Lung (tissue), 12 donors: ENCODE data around the gene CCNL2. TPM values are rescaled to one million over a fixed set of nuclear protein-coding genes. Genes with fewer than 3 reads are reported as not detected.
A peak's percentile ranks its signal among the peaks of the same experiment; 100 is the strongest.

ENCODE experiments used
- ATAC-seq: fragments of 200-7000 bp; cut with Tn5 transposase; one replicate; pipeline ENCODE4 v1.9.1; 2020; ENCODE audit warnings: moderate number of reproducible peaks; ENCODE audit not compliant: insufficient read depth, low FRiP score
- DNase-seq, 3 donors: peaks; one replicate each; pipeline ENCODE4 v3.0.0-alpha.2; 2013 to 2017
- H3K27ac ChIP-seq, 2 donors: one replicate each; pipeline ENCODE4 v1.5.1; 2013; ENCODE audit warnings: mild to moderate bottlenecking in 2 of 2, moderate library complexity in 2 of 2, control low read depth in 1 of 2, inconsistent platforms in 1 of 2, low read depth in 1 of 2, low read length in 1 of 2
- H3K27me3 ChIP-seq, 3 donors: one replicate each; pipeline ENCODE4 v1.5.1; 2013; ENCODE audit warnings: low read length in 2 of 3; ENCODE audit not compliant: control insufficient read depth in 3 of 3, insufficient read depth in 3 of 3
- H3K36me3 ChIP-seq, 4 donors: one replicate each; pipeline ENCODE4 v1.5.1; 2013; ENCODE audit warnings: low read length in 4 of 4, mild to moderate bottlenecking in 1 of 4, moderate library complexity in 1 of 4; ENCODE audit not compliant: control insufficient read depth in 4 of 4, insufficient read depth in 4 of 4
- H3K4me1 ChIP-seq, 5 donors: one replicate each; pipeline ENCODE4 v1.5.1; 2013; ENCODE audit warnings: low read length in 5 of 5, mild to moderate bottlenecking in 2 of 5, moderate library complexity in 1 of 5; ENCODE audit not compliant: control insufficient read depth in 5 of 5, insufficient read depth in 5 of 5
- H3K4me3 ChIP-seq: one replicate; pipeline ENCODE4 v1.5.1; 2013; ENCODE audit warnings: mild to moderate bottlenecking, control low read depth, moderate library complexity
- H3K9ac ChIP-seq, 2 donors: one replicate each; pipeline ENCODE4 v1.5.1; 2013; ENCODE audit warnings: low read length in 2 of 2, control low read depth in 1 of 2; ENCODE audit not compliant: insufficient read depth in 1 of 2
- H3K9me3 ChIP-seq, 4 donors: one replicate each; pipeline ENCODE4 v1.5.1; 2013; ENCODE audit warnings: low read length in 3 of 4, mild to moderate bottlenecking in 1 of 4, moderate library complexity in 1 of 4; ENCODE audit not compliant: control insufficient read depth in 4 of 4, insufficient read depth in 3 of 4
- CTCF ChIP-seq: IDR thresholded peaks from 2 replicates; pipeline ENCODE4 v1.5.1; 2012; ENCODE audit warnings: mild to moderate bottlenecking; ENCODE audit errors: control extremely low read depth, extremely low read depth
- WGBS, 2 donors: extraction: QIAGEN DNeasy Blood & Tissue Kit; methylation state at CpG; one replicate each; pipeline ENCODE4 v1.1.7; 2013; 5-methylcytosine and 5-hydroxymethylcytosine counted together
- polyA plus RNA-seq, 2 donors: library from polyadenylated mRNA; stranded (reverse); fragments of 200-250 nt; gene quantifications; one replicate each; pipeline ENCODE4 v1.2.1, GENCODE V29; 2013
- total RNA-seq, 2 donors: library from RNA; depleted of rRNA in 1 of 2; stranded (reverse); fragments of >200 nt in 1 of 2; gene quantifications; one replicate each; pipeline ENCODE4 v1.2.1, GENCODE V29; 2014 to 2021
- donor health status: control.
- donor health status: control.
- donor health status: Bipolar disorder and iron deficiency.
- donor health status: healthy.
- donor health status: DM: yes; HTN: yes; CAD: no.

CCNL2 gene
- total and polyA plus RNA-seq, 4 donors = 97.9 to 385 (median 193) TPM

- Histone ChIP-seq H3K4me3 (no peak overlapping the region), H3K27ac (no peak overlapping the region), H3K9me3 (peaks cover 0 to 2% (median 0%) of the 10 kb centered on the region in 4 donors), H3K27me3 (no peaks in the 10 kb centered on the region), H3K4me1 (peaks cover 0 to 25% (median 5%) of the 10 kb centered on the region in 5 donors), H3K36me3 (no peaks in the 10 kb centered on the region), H3K9ac (no peak overlapping the region)
- ATAC-seq (no peak), DNase-seq (no peak)
- TF ChIP-seq CTCF = no peak
- WGBS, 2 donors = 89 to 91% methylated on average over 15 of the region's 15 CpGs
Observed at GRCh38 chr1:1424707-1425106, 25.6 kb upstream of the CCNL2 start.

- H3K27me3 ChIP-seq = no peaks in the 10 kb centered on the region
Observed at GRCh38 chr1:1423245-1423597, 24.1 kb upstream of the CCNL2 start.

GRCh38 chr1:1422465-1423244 is 23.5 kb upstream of the CCNL2 start:
- no peak overlapping the region for H3K27ac ChIP-seq
- peaks cover 0 to 2% (median 0%) of the 10 kb centered on the region in 4 donors for H3K9me3 ChIP-seq
- H3K27me3 ChIP-seq = no peaks in the 10 kb centered on the region
- WGBS, 2 donors = 62% methylated on average over 29 of the region's 29 CpGs
- DNase-seq (no peak), ATAC-seq (no peak)
- no peak overlapping the region for H3K4me3 ChIP-seq
- H3K9ac ChIP-seq = peak overlapping the region in 1 of 2 donors; percentile 23
- no peak for TF ChIP-seq CTCF
- H3K36me3 ChIP-seq = no peaks in the 10 kb centered on the region
- H3K4me1 ChIP-seq = peaks cover 0 to 28% (median 0%) of the 10 kb centered on the region in 5 donors

More at GRCh38 chr1:1423245-1423597, 24.1 kb upstream of the CCNL2 start:
- Histone ChIP-seq H3K9ac (no peak overlapping the region), H3K36me3 (no peaks in the 10 kb centered on the region), H3K9me3 (peaks cover 0 to 2% (median 0%) of the 10 kb centered on the region in 4 donors), H3K4me3 (no peak overlapping the region), H3K27ac (no peak overlapping the region), H3K4me1 (peaks cover 0 to 28% (median 0%) of the 10 kb centered on the region in 5 donors)
- TF ChIP-seq CTCF = no peak
- DNase-seq = no peak
- WGBS, 2 donors = 88 to 93% methylated on average over 7 of the region's 7 CpGs
- ATAC-seq = no peak
